KMS-11 (cell line): ENCODE measurements around the gene ADRA2A.

Source experiments
- H2AFZ ChIP-seq: fragments of 200-600 bp; sonication (generic); 2 replicates; pipeline ENCODE4 v1.6.1; 2016; ENCODE audit warnings: antibody characterized with exemption, mixed run types, low read depth
- H3K27ac ChIP-seq: fragments of 200-600 bp; sonication (generic); 2 replicates; pipeline ENCODE4 v1.6.1; 2016; ENCODE audit warnings: mild to moderate bottlenecking, mixed run types
- H3K27me3 ChIP-seq: fragments of 200-600 bp; sonication (generic); 2 replicates; pipeline ENCODE4 v1.6.1; 2017; ENCODE audit warnings: mild to moderate bottlenecking, low read depth, mixed run types, moderate library complexity; ENCODE audit not compliant: insufficient read depth
- H3K36me3 ChIP-seq: fragments of 200-600 bp; sonication (generic); 2 replicates; pipeline ENCODE4 v1.6.1; 2017; ENCODE audit warnings: mild to moderate bottlenecking, mixed run types; ENCODE audit not compliant: insufficient read depth
- H3K4me1 ChIP-seq: fragments of 200-600 bp; sonication (generic); 2 replicates; pipeline ENCODE4 v1.6.1; 2016; ENCODE audit warnings: mild to moderate bottlenecking, low read depth, mixed run types; ENCODE audit not compliant: poor library complexity, severe bottlenecking
- H3K4me2 ChIP-seq: fragments of 200-600 bp; sonication (generic); 2 replicates; pipeline ENCODE4 v1.7.0; 2016; ENCODE audit warnings: mild to moderate bottlenecking, mixed run types
- H3K4me3 ChIP-seq: fragments of 200-600 bp; sonication (generic); IDR thresholded peaks from 2 replicates; pipeline ENCODE4 v1.6.1; 2017; ENCODE audit warnings: low read depth, low read length, mixed read lengths; ENCODE audit not compliant: insufficient read depth
- H3K79me2 ChIP-seq: fragments of 200-600 bp; sonication (generic); 2 replicates; pipeline ENCODE4 v1.6.1; 2016; ENCODE audit warnings: low read depth, mixed run types; ENCODE audit not compliant: insufficient read depth
- H3K9ac ChIP-seq: fragments of 200-600 bp; sonication (generic); 2 replicates; pipeline ENCODE4 v1.6.1; 2016; ENCODE audit warnings: mild to moderate bottlenecking, mixed run types
- H4K20me1 ChIP-seq: fragments of 200-600 bp; sonication (generic); 2 replicates; pipeline ENCODE4 v1.6.1; 2016; ENCODE audit warnings: mild to moderate bottlenecking, mixed run types; ENCODE audit not compliant: insufficient read depth
- CTCF ChIP-seq: fragments of 200-600 bp; sonication (generic); conservative IDR thresholded peaks from 2 replicates; pipeline ENCODE4 v1.6.1; 2017; ENCODE audit warnings: low read depth, mild to moderate bottlenecking, antibody characterized with exemption, low read length, moderate library complexity, mixed read lengths

Gene ADRA2A

DNA sequence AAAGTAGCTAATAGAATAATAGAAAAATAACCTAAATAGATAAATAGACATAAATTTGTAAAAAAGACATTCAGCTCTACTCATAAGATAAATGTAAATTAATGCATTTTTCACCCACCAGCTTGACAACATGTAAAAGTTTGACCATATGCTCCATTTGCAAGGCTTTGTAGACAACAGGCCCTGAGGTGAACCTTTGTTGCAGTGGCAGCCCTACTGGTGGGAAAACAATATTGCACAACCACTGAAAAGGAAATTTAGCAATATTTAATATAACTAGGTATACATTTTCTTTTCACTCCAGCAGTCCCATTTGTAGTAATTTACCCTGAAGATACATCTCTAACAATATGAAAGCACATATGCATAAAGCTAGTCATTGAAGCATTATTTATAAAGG lies 39.0 kb upstream of the ADRA2A start:
- Histone ChIP-seq H3K4me3 (no peak overlapping the region), H4K20me1 (no peaks in the 10 kb centered on the region), H3K27me3 (no peaks in the 10 kb centered on the region), H3K4me2 (no peak overlapping the region), H3K4me1 (no peaks in the 10 kb centered on the region), H3K27ac (no peak overlapping the region), H2AFZ (no peak overlapping the region), H3K36me3 (no peaks in the 10 kb centered on the region), H3K9ac (no peak overlapping the region), H3K79me2 (no peaks in the 10 kb centered on the region)
- no peak for TF ChIP-seq CTCF

DNA sequence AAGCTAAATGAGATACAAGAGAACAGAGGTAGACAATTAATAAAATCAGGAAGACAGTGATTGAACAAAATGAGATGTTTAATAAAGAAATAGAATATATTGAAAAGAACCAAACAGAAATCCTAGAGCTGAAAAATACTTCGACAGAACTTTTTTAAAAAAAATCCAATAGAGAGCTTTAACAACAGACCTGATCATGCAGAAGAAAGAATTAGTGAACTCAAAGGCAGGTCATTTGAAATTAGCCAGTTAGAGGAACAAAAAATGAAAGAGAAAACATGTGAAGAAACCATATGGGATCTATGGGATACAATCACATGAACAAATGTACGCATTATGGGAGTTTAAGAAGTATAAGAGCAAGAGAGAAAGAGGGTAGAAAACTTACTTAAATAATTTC lies 37.3 kb upstream of the ADRA2A start:
- Histone ChIP-seq H3K9ac (no peak overlapping the region), H3K4me1 (no peaks in the 10 kb centered on the region), H2AFZ (no peak overlapping the region), H3K36me3 (no peaks in the 10 kb centered on the region), H3K4me2 (no peak overlapping the region), H3K27me3 (no peaks in the 10 kb centered on the region), H3K79me2 (no peaks in the 10 kb centered on the region), H3K4me3 (no peak overlapping the region), H3K27ac (no peak overlapping the region), H4K20me1 (no peaks in the 10 kb centered on the region)
- no peak for TF ChIP-seq CTCF

DNA sequence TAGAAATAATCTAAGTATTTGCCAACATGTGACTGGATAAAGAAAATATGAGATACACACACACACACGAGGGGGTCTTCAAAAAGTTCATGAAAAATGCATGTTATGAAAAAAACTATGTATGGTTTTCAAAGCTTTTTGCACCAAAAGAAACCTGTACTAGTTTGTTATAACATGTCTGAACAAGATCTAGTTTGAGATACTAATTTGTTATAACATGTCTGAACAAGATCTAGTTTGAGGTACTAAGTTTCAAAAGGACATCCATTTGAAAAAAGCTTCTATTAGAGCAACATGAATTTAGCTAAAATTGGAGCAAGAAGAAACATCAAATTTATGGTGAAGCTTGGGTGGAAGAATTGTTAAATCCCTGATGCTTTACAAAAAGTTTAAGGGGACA lies 19.8 kb upstream of the ADRA2A start:
- H3K79me2 ChIP-seq, result no peaks in the 10 kb centered on the region
- H3K9ac ChIP-seq, result no peak overlapping the region
- H3K36me3 ChIP-seq, result no peaks in the 10 kb centered on the region; the same call in 1 of the 2 replicates
- no peak overlapping the region for H3K4me2 ChIP-seq
- H3K4me1 ChIP-seq, result no peaks in the 10 kb centered on the region
- no peak overlapping the region for H2AFZ ChIP-seq
- H3K27ac ChIP-seq, result no peak overlapping the region
- H3K27me3 ChIP-seq, result no peaks in the 10 kb centered on the region
- no peaks in the 10 kb centered on the region for H4K20me1 ChIP-seq
- TF ChIP-seq CTCF, result no peak
- H3K4me3 ChIP-seq, result no peak overlapping the region

- Histone ChIP-seq H3K36me3 (no peaks in the 10 kb centered on the region; the same call in 1 of the 2 replicates), H3K4me3 (no peak overlapping the region), H3K27ac (no peak overlapping the region), H4K20me1 (no peaks in the 10 kb centered on the region), H3K79me2 (no peaks in the 10 kb centered on the region), H3K27me3 (no peaks in the 10 kb centered on the region), H3K4me2 (no peak overlapping the region), H3K4me1 (no peaks in the 10 kb centered on the region), H2AFZ (no peak overlapping the region), H3K9ac (no peak overlapping the region)
- TF ChIP-seq CTCF, result no peak
Observed at GRCh38 chr10:111063471-111063870, 13.4 kb upstream of the ADRA2A start.
